ENCODE data around the gene MLLT10. TPM values are rescaled to one million over a fixed set of nuclear protein-coding genes. Genes with fewer than 3 reads are reported as not detected.

MLLT10 gene
- total and polyA plus RNA-seq, 9 of the 15 experiments (the other 6 are each of a cell fraction or from before 2014, with no cell fraction given): 18.8 to 81.4 (median 64.2) TPM

- CTCF ChIA-PET (ENCODE audit: low intra/inter-chr PET ratio): no interaction called here
- Histone ChIP-seq H3K9ac (ENCODE audit: insufficient read depth in 1 of 2, low read depth in 2 of 2, low read length in 2 of 2) (peak overlapping the region; percentile 34 to 91; a peak in 3 of 4 replicates), H3K27me3 (ENCODE audit: control insufficient read depth in 2 of 2, insufficient read depth in 2 of 2, low read length in 2 of 2) (no peaks in the 10 kb centered on the region), H3K4me1 (replicated peaks in 1 of 2; ENCODE audit: control insufficient read depth in 2 of 2, insufficient read depth in 2 of 2, low read length in 2 of 2) (peaks cover 14 to 19% of the 10 kb centered on the region in 2 experiments; a peak in 4 of 5 replicates), H3K4me3 (peak overlapping the region; percentile 54), H2AFZ (ENCODE audit: low read depth, low read length) (peak overlapping the region; percentile 96), H3K27ac (ENCODE audit: extremely low read depth, low read depth, low read length) (no peak overlapping the region), H3K9me1 (ENCODE audit: control insufficient read depth, insufficient read depth, low read length) (no peaks in the 10 kb centered on the region), H3K4me2 (ENCODE audit: insufficient read depth, low read length) (peak overlapping the region; percentile 97), H3K79me2 (ENCODE audit: control insufficient read depth, insufficient read depth, low read length) (no peaks in the 10 kb centered on the region), H3K9me3 (replicated peaks; ENCODE audit: control insufficient read depth, insufficient read depth, low read depth, low read length) (no peaks in the 10 kb centered on the region), H4K20me1 (replicated peaks; ENCODE audit: control insufficient read depth, insufficient read depth, low read length) (no peaks in the 10 kb centered on the region), H3K36me3 (ENCODE audit: control insufficient read depth, insufficient read depth, low read length) (no peaks in the 10 kb centered on the region)
- FAIRE-seq: peak; percentile 74
- DNase-seq (ENCODE audit: extremely low read depth in 1 of 4, low spot score in 3 of 4): peak; percentile 74 to 77 (median 76)
- POLR2A ChIA-PET: interaction anchor here (1.0 to 2.0 kb wide), 3 partner anchors 8 to 10 kb away, joined by 3 to 10 read pairs (median 7); partner anchors contain the start of gene SKIDA1
- 4% methylated on average over 49 of the region's 73 CpGs for WGBS (ENCODE audit: insufficient coverage, low coverage, missing lambda C conversion rate)
- TSS peak; percentile 58 for BruUV-seq (replicated peaks)
- intact Hi-C loops (cut with micrococcal nuclease) (loop anchor here (2.0 kb wide), 1 partner anchor 21 kb away; no protein-coding TSS in a partner anchor), in situ Hi-C loops (cut with MboI) (no loop called here)
- peak; percentile 87 for ATAC-seq
- no peak for TF ChIP-seq ZNF551 (CRISPR knock-in tag; IDR thresholded peaks at IDR 0.05)
- no peak for TF ChIP-seq MCM7 (IDR thresholded peaks at IDR 0.05)
- TF ChIP-seq PTBP1 (IDR thresholded peaks at IDR 0.05; ENCODE audit: low read depth, low read length): no peak
- TF ChIP-seq TFAM (CRISPR knock-in tag; conservative IDR thresholded peaks at IDR 0.05): no peak
- 0 out of 2 replicates have a peak, but pooled peaks have one; percentile 63 for TF ChIP-seq MTA3 (IDR thresholded peaks at IDR 0.05; ENCODE audit: borderline replicate concordance)
- no peak for TF ChIP-seq POLR2H (tag; IDR thresholded peaks at IDR 0.05; ENCODE audit: low read depth)
- TF ChIP-seq PCBP1 (IDR thresholded peaks at IDR 0.05; ENCODE audit: low read depth, low read length, poor library complexity, severe bottlenecking): no peak
- no peak for TF ChIP-seq ZC3H8 (IDR thresholded peaks at IDR 0.05)
- TF ChIP-seq TOE1 (IDR thresholded peaks at IDR 0.05; ENCODE audit: borderline replicate concordance): no peak
- TF ChIP-seq TOE1 (CRISPR knock-in tag; IDR thresholded peaks at IDR 0.05; ENCODE audit: borderline replicate concordance, low read depth): no peak
- TF ChIP-seq FOXJ3 (CRISPR knock-in tag; IDR thresholded peaks at IDR 0.05): no peak
- no peak for TF ChIP-seq MEF2D (tag; conservative IDR thresholded peaks at IDR 0.05; ENCODE audit: low read depth)
- no peak for TF ChIP-seq EZH2 (IDR thresholded peaks at IDR 0.05; ENCODE audit: borderline replicate concordance, low read depth, low read length)
- no peak for TF ChIP-seq ZBTB5 (IDR thresholded peaks at IDR 0.05)
- TF ChIP-seq ZNF830 (CRISPR knock-in tag; IDR thresholded peaks at IDR 0.05): no peak
- TF ChIP-seq MAZ (CRISPR knock-in tag; conservative IDR thresholded peaks at IDR 0.05 in 1 of 2, IDR thresholded peaks at IDR 0.05 in 1 of 2): peak; percentile 31 to 54; a peak in 3 of 4 replicates
- no peak for TF ChIP-seq ZNF253 (CRISPR knock-in tag; conservative IDR thresholded peaks at IDR 0.05)
- TF ChIP-seq POU5F1 (IDR thresholded peaks at IDR 0.05; ENCODE audit: borderline replicate concordance, low read depth, low read length, partially characterized antibody): no peak
- TF ChIP-seq RCOR1 (IDR thresholded peaks at IDR 0.05; ENCODE audit: borderline replicate concordance in 1 of 2, low read depth in 2 of 2, low read length in 2 of 2): 0 out of 4 replicates have a peak, but pooled peaks of 1 of the 2 experiments have one; percentile 36
Observed at GRCh38 chr10:21517134-21518031, 16.6 kb upstream of the MLLT10 start.
